DMS79 treated with DMSO at 0.1 percent for 48 hours (cell line): ENCODE results near the gene ZNF155.
"Not testable (repeated sequence)": the region's sequence is repeated elsewhere in the genome, so short reads cannot be mapped to it uniquely, and the experiment has no call there.

Experiments used
- DNase-seq: peaks from one replicate; lab custom pipeline; 2025; lab: John Stamatoyannopoulos, UW

The ZNF155 gene

GRCh38 chr19:43983912-43984686 lies at the start of gene ZNF155:
TSS of gene ZNF155 (plus strand) at chr19:43984188. CDS start at chr19:43988544, 4,356 bp downstream.
- DNase-seq: peak; percentile 96

DNA sequence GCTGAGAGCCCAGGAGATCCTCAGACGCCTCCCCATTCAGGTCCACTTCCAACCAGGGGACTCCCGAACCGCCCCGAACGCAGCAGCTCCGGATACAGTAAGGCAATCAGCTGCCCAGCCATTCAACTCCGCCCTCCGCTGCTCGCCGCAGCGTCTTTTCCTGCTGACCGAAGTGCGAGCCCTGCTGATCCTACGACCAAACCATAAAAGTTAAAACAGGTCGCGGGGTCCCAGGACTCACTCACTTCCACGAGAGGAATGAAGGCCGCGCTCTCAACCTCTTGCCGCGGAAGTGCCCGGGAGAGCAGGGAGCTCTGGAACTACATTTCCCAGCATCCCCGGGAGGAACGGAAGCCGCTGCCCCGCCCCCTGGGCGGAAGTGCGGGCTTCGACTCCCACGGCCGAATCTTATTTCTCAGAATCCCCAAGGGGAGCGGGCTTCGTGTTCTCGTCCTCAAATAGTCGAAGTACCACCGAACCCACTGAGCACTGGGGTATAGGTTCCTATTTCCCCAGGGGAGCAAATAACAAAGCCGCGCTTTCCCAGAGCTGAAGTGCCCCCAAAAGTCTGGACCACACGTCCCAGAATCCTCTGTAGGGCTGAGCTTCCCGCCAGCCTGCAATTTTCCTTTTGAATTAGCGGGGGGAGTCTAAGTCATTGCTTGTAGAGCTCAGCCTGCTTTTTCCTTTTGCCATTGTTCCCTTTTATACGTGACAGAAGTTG lies 48.8 kb upstream of the ZNF155 start, which contains the start of gene ZNF45:
Gene ZNF45, minus strand, starts transcription at position 298 of the 724 bp plus-strand sequence. CDS start 13,097 bp downstream, outside the sequence.
- DNase-seq: peak; percentile 84

DNA sequence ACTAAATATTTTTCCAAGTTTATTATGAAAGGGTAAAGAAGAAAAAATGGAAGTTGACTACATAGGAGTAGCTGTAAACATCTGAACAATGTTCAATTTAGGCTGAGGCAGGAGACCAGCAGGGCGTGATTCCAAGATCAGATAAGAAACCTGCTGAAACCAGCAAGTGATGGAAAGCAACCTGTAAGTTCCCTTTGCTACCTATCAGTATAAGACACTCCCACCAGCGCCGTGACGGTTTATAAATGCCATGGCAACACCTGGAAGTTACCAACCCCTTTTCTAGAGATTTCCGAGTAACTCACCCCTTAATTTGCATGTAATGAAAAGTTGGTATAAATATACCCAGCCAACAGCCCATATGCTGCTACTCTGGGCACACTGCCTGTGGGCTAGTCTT lies 47.8 kb upstream of the ZNF155 start:
- peak; percentile 33 for DNase-seq

DNA sequence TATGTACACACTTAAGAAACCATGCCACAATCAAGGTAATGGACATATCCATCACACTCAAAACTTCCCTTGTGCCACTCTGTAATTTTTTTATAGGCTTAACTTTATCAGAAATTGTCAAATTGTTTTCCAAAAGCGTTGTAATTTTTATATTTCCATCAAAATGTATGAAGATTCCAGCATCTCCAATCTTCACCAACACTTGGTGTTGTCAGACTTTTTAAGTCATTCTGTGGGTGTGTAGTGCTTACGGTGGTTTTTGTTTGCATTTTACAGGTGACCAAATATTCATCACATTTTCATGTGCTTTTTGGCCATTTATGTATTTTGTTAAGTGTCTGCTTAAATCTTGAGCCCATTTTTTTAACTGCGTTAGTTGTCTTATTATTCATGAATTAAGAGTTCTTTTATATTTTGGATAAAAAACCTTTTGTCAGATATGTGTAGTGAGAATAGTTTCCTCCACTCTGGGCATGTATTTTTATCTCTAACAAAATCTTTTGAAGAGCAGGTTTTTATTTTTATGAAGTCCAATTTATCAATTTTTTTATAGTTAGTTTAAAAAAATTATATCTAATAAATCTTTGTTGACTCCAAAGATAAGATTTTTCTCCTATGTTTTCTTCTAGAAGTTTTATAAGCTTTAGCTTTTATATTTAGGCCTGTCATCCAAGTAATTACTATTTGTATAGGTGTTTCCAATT lies 44.3 kb upstream of the ZNF155 start:
- no peak for DNase-seq

GRCh38 chr19:43940719-43941118 lies 43.3 kb upstream of the ZNF155 start:
- DNase-seq: no peak

- DNase-seq: no peak
Observed at GRCh38 chr19:43941209-43941608, 42.8 kb upstream of the ZNF155 start.

DNA sequence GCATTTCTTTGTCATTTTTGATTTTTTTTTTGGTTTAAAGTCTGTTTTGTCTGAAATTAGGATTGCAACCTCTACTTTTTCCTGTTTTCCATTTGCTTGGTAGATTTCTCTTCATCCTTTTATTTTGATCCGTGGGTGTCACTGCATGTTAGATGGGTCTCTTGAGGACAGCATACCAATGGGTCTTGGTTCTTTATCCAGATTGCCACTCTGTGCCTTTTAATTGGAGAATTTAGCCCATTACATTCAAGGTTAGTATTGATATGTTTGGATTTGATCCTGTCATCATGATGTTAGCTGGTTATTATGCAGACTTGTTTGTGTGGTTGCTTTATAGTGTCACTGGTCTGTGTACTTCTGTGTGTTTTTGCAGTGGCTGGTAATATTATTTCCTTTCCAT lies 36.6 kb upstream of the ZNF155 start:
- not testable (repeated sequence) for DNase-seq

- DNase-seq: not testable (repeated sequence)
Observed at GRCh38 chr19:43949803-43950202, 34.2 kb upstream of the ZNF155 start.

DNA sequence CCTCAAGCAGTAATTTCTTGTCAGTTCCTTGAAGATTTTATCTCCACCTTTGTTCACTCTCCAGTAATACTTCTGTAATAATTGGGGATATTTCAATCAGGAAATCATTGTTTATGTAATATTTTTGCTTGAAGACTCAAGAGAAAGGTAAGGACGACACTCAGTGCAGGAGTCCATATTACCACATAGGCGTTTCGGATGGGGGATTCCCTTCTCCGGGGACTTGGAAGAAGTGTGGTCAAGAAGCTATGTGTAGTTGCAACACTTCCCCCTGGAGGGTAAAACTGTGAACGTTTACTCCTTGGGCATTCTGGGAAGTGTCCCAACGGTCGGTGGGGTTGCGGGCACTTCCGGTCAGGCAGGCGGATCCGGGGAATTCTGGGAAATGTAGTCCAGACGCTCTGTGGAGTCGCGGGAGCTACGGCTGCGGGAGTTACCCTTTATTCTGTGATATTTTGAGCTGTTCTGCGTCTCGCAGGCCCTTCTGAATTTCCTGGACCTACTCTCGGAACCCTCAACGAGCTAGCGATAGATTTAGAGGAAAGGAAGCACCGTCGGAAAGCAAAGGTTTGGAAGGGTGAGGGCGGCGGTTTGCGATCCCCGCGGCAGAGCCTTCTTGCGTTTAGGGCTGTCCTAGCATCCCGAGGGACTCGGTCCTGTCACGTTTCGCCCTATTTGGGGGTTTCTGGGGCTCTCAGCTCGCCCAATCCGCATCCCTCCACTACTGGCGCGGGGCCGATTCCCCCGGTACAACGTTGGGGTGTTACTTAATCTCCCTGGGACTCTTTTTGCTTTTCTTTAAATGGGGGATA lies 32.9 kb upstream of the ZNF155 start, which contains the start of gene ZNF221:
Gene ZNF221, plus strand, starts transcription at position 395 of the 812 bp plus-strand sequence. CDS start 11,499 bp downstream, outside the sequence.
- DNase-seq: peak; percentile 91

- no peak for DNase-seq
Observed at GRCh38 chr19:43956827-43957226, 27.2 kb upstream of the ZNF155 start.

DNA sequence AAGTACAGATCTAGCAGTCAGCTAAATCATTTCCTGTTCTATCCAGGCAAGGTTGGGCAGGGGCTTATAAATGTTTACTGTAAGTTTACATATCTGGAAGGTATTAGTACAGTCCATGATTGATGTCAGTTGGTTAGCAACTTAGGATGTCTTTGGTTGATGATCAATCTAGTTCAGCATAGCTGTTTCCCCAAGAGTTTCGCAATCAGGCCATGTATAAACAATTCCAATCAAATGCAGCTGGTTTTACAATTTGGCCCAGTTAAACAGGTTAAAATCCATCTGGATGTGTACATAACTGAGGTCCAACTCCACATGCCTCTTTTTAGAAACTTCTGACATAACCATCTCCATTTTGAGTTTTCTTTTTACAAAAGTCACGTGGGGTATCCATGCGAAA lies 26.1 kb upstream of the ZNF155 start:
- DNase-seq: no peak

DNA sequence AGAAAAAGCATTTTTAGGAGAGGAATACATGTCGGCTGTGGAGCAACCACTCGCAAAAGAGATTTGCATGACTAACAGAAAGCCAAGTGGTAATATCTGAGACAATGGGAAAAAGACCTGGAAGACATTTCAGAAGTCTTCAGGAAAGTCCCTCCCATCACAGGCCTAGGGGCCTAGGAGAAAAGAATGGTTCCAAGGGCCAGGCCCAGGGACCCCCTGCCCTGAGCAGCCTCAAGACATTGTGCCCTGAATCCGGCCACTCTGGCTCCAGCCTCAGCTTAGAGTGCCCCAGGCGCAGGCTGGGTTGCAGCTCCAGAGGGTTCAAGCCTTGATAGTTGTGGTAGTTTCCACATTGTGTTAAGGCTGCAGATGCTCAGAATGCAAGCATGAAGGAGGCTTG lies 23.6 kb upstream of the ZNF155 start:
- no peak for DNase-seq

GRCh38 chr19:43966079-43966694 lies 17.8 kb upstream of the ZNF155 start:
- no peak for DNase-seq

DNA sequence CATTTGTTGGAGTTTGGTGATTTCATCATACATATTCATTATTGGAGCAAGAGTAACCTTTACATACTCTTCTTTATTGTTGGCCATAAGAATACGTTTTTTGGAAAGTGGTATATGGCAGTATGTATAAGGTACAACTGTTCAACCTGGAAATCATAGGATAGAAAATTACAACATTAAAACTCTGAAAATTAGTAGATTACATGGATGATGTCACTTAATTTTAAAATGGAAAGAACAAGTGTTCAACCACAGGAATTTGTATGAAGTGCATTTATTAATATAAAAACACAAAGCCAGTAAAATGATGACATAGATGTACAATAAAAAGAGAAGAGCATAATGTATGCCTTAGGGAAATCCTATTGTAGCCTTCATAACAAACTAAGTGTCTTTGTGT lies 7.3 kb upstream of the ZNF155 start:
- DNase-seq: no peak

GRCh38 chr19:43983544-43983911 lies 460 bp upstream of the ZNF155 start:
- no peak for DNase-seq

DNA sequence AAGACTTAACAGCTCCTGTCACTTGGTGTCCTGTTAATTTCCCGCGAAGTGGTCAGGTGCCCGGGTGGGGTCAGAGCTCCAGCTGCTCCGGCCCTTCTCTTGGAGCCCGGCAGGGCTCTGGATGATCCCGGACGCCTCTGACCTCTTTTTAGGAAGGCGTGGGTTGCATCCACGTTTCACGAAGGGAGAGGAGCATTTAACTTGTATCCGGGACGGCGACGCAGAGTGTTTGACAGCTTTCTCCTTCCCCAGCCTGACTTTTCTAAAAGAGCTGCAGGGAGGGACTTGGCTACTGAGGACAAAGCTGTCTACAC lies 656 bp downstream of the ZNF155 start:
- no peak for DNase-seq

DNA sequence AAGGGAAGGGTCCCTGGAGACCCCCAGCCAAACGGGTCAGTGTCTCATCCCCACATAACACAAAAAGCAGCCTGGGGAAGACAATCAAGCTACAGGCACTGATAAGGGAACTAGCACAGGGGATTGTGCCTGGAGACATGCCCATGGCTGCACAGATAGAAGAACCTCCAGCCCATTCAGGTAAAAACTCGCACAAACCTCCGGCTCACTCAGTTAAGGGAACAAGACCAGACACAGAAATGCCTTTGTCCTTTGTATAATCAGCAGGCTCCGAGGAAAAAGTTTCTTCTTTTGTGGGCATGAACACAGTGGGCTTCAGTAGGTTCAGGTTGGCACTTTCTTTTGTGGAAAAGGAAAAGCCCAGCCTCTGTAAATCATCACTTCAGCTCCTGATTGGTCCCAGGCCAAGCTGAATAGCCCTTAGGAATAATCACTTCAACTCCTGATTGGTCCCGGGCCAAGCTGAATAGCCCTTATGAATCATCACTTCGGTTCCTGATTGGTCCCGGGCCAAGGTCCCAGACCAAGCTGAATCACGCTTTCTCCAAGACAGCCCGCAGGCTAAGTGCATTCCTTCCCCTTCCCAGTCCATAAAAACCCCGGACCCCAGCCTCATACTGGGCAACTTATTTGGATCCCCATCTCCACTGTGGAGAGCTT lies 13.8 kb downstream of the ZNF155 start:
- DNase-seq: no peak

- no peak for DNase-seq
Observed at GRCh38 chr19:44002212-44002565, 18.2 kb downstream of the ZNF155 start.

- peak; percentile 91 for DNase-seq
Observed at GRCh38 chr19:44002566-44003460, 18.8 kb downstream of the ZNF155 start, which contains the start of gene ZNF230. TSS of gene ZNF230 (plus strand) at chr19:44002957. CDS start at chr19:44007079, 4,122 bp downstream.
